ENCODE data around the gene STARD5. TPM values are rescaled to one million over a fixed set of nuclear protein-coding genes. Genes with fewer than 3 reads are reported as not detected.

Gene STARD5
- total RNA-seq, 1 experiment from 2014 or later, result 1.9 TPM

DNA sequence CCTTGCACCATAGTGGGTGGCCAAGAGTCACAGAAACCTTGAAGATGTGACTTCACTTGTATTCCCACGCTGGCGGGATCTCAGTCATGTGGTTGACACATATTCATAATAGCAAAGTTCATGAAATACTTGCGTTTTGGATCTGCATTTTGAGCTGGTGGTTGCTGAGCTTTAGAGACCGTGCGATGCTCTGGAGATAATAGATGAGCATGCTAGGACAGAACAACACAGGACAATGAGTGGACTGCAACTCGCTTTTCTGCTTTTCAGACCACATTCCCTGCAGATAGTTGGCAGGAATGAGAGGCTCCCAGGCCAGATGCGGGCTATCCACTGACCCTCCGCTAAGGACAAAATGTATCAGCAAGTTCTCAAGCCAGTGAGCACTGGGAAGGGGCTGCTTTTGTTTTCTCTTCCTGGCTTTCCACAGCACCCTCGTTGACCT lies 13.8 kb upstream of the STARD5 start:
- Mint-ChIP-seq H3K27ac (ENCODE audit: unreplicated experiment) (no peak overlapping the region), H3K9me3 (ENCODE audit: low read depth, unreplicated experiment) (no peaks in the 10 kb centered on the region), H3K4me3 (ENCODE audit: low read depth, unreplicated experiment) (no peak overlapping the region), H3K4me1 (ENCODE audit: low read depth, unreplicated experiment) (no peaks in the 10 kb centered on the region), H3K36me3 (ENCODE audit: insufficient read depth, unreplicated experiment) (no peaks in the 10 kb centered on the region), H3K27me3 (ENCODE audit: unreplicated experiment) (peaks cover 47% of the 10 kb centered on the region)
- DNase-seq, result no peak
- TF ChIP-seq, protein P1, sequence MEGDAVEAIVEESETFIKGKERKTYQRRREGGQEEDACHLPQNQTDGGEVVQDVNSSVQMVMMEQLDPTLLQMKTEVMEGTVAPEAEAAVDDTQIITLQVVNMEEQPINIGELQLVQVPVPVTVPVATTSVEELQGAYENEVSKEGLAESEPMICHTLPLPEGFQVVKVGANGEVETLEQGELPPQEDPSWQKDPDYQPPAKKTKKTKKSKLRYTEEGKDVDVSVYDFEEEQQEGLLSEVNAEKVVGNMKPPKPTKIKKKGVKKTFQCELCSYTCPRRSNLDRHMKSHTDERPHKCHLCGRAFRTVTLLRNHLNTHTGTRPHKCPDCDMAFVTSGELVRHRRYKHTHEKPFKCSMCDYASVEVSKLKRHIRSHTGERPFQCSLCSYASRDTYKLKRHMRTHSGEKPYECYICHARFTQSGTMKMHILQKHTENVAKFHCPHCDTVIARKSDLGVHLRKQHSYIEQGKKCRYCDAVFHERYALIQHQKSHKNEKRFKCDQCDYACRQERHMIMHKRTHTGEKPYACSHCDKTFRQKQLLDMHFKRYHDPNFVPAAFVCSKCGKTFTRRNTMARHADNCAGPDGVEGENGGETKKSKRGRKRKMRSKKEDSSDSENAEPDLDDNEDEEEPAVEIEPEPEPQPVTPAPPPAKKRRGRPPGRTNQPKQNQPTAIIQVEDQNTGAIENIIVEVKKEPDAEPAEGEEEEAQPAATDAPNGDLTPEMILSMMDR (IDR thresholded peaks at IDR 0.05; ENCODE audit: unreplicated experiment), result no peak
- CTCF ChIA-PET, result interaction anchor here (0.9 kb wide), 1 partner anchor 145 kb away, joined by 3 read pairs; no protein-coding TSS in a partner anchor
- BruUV-seq (replicated peaks), result no TSS peak
- intact Hi-C loops (cut with micrococcal nuclease; ENCODE audit: unreplicated experiment), result no loop called here

DNA sequence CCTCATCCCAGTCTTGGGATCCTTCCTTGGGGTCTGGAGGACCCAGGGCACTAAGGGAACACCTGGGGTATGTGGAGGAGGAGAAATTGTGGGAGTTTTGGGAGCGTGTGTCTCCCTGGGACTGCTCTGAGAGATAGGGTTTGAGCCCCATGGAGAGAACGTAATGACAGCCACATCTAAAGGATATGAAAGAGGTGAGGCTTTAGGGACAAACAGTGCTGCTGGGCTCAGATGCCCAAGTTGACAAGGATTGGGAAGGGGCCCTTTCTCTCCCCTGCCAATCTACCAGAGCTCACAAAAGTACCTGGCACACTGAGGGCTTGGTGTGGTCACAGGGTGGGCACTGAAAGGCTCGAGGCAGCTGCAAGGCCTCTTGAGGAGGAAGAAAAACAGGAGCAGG lies 13.3 kb upstream of the STARD5 start:
- H3K36me3 Mint-ChIP-seq (ENCODE audit: insufficient read depth, unreplicated experiment), result no peaks in the 10 kb centered on the region
- no peak overlapping the region for H3K4me3 Mint-ChIP-seq (ENCODE audit: low read depth, unreplicated experiment)
- no peaks in the 10 kb centered on the region for H3K4me1 Mint-ChIP-seq (ENCODE audit: low read depth, unreplicated experiment)
- no peaks in the 10 kb centered on the region for H3K9me3 Mint-ChIP-seq (ENCODE audit: low read depth, unreplicated experiment)
- DNase-seq, result no peak
- no TSS peak for BruUV-seq (replicated peaks)
- CTCF ChIA-PET, result interaction anchor here (0.6 to 0.9 kb wide), 2 partner anchors 62 to 145 kb away, joined by 3 read pairs; no protein-coding TSS in a partner anchor
- H3K27me3 Mint-ChIP-seq (ENCODE audit: unreplicated experiment), result peaks cover 52% of the 10 kb centered on the region
- intact Hi-C loops (cut with micrococcal nuclease; ENCODE audit: unreplicated experiment), result no loop called here
- H3K27ac Mint-ChIP-seq (ENCODE audit: unreplicated experiment), result no peak overlapping the region
- TF ChIP-seq, protein P1 (IDR thresholded peaks at IDR 0.05; ENCODE audit: unreplicated experiment), result no peak

DNA sequence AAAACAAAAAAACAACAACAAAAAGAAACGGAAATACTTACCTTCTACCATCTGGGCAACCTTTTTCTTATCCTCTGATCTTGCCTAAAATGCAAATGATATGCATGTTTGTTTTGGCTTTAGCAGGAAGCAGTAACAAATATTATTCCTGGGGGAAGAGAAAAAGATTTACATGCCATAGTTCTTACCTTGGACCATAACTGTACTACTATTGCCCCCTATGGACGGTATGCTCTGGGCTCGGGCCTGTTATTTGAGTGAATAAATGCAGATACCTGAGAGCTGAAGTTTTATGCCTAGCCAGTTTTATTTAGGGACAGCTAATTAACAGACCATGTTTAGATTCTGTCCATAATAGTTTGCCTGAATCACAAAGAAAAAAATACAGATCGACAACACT lies 12.6 kb upstream of the STARD5 start:
- Mint-ChIP-seq H3K4me3 (ENCODE audit: low read depth, unreplicated experiment) (no peak overlapping the region), H3K36me3 (ENCODE audit: insufficient read depth, unreplicated experiment) (no peaks in the 10 kb centered on the region), H3K9me3 (ENCODE audit: low read depth, unreplicated experiment) (no peaks in the 10 kb centered on the region), H3K4me1 (ENCODE audit: low read depth, unreplicated experiment) (no peaks in the 10 kb centered on the region), H3K27ac (ENCODE audit: unreplicated experiment) (no peak overlapping the region), H3K27me3 (ENCODE audit: unreplicated experiment) (peaks cover 58% of the 10 kb centered on the region)
- no TSS peak for BruUV-seq (replicated peaks)
- TF ChIP-seq, protein P1 (IDR thresholded peaks at IDR 0.05; ENCODE audit: unreplicated experiment), result peak; percentile 43
- intact Hi-C loops (cut with micrococcal nuclease; ENCODE audit: unreplicated experiment), result loop anchor here (1.0 kb wide), 1 partner anchor 61 kb away; no protein-coding TSS in a partner anchor
- DNase-seq, result peak; percentile 30
- CTCF ChIA-PET, result interaction anchor here (0.6 kb wide), 1 partner anchor 62 kb away, joined by 3 read pairs; no protein-coding TSS in a partner anchor

DNA sequence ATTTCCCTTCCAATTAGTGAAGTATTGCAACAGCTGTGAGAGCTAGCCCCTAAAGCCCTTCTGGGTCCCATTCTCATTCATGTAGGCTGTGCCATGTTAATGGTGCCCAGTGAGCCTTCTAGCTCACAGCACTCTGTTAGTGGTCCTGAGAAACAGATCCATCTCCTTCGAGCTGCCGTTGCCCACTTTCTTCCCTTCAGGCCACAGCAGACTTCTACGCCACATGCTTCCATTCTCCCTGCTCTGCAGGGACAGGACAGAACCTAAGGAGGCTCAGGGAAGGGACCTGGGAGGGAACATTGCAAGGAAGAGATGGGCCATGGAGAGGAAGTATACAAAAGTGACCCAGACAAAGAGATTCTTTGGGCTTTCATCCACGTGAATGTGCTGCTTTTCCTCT lies 11.7 kb upstream of the STARD5 start:
- H3K9me3 Mint-ChIP-seq (ENCODE audit: low read depth, unreplicated experiment), result no peaks in the 10 kb centered on the region
- no peak overlapping the region for H3K27ac Mint-ChIP-seq (ENCODE audit: unreplicated experiment)
- no peaks in the 10 kb centered on the region for H3K4me1 Mint-ChIP-seq (ENCODE audit: low read depth, unreplicated experiment)
- TF ChIP-seq, protein P1 (IDR thresholded peaks at IDR 0.05; ENCODE audit: unreplicated experiment), result no peak
- CTCF ChIA-PET, result no interaction called here
- no peak for DNase-seq
- intact Hi-C loops (cut with micrococcal nuclease; ENCODE audit: unreplicated experiment), result loop anchor here (1.0 kb wide), 1 partner anchor 60 kb away; no protein-coding TSS in a partner anchor
- H3K27me3 Mint-ChIP-seq (ENCODE audit: unreplicated experiment), result peaks cover 51% of the 10 kb centered on the region
- no peaks in the 10 kb centered on the region for H3K36me3 Mint-ChIP-seq (ENCODE audit: insufficient read depth, unreplicated experiment)
- no peak overlapping the region for H3K4me3 Mint-ChIP-seq (ENCODE audit: low read depth, unreplicated experiment)
- BruUV-seq (replicated peaks), result no TSS peak

Data from Calu3 (cell line).